CD14-positive monocyte (primary cell): Measurements from ENCODE around the gene PINK1. TPM values are rescaled to one million over a fixed set of nuclear protein-coding genes. Genes with fewer than 3 reads are reported as not detected.

Experiments
- DNase-seq, 3 donors: peaks; one replicate each; pipeline ENCODE4 v3.0.0-alpha.2; 2011 to 2022
- H2AFZ ChIP-seq: 2 replicates; pipeline ENCODE4 v1.6.0; 2012; ENCODE audit warnings: mild to moderate bottlenecking, low read depth, low read length, inconsistent platforms; ENCODE audit not compliant: insufficient read depth, poor library complexity, severe bottlenecking
- H3K27ac ChIP-seq, 2 donors: 1 replicate in 1 of 2; 2 replicates in 1 of 2; pipeline ENCODE4 v1.5.1; 2012 to 2013; ENCODE audit warnings: low read length in 2 of 2, control low read depth in 1 of 2, inconsistent platforms in 1 of 2, low read depth in 1 of 2, mild to moderate bottlenecking in 1 of 2
- H3K27me3 ChIP-seq, 2 donors: one replicate each; pipeline versions ENCODE4 v1.6.0 to v1.6.1; 2011 to 2013; ENCODE audit warnings: low read length in 2 of 2; ENCODE audit not compliant: control insufficient read depth in 2 of 2, insufficient read depth in 2 of 2
- H3K36me3 ChIP-seq, 2 donors: replicated peaks in 1 of 2; 1 replicate in 1 of 2; 2 replicates in 1 of 2; pipeline versions ENCODE4 v1.5.1 to v1.6.1; 2012 to 2013; ENCODE audit warnings: low read length in 2 of 2, control low read depth in 1 of 2, inconsistent platforms in 1 of 2, mild to moderate bottlenecking in 1 of 2; ENCODE audit not compliant: insufficient read depth in 2 of 2, control insufficient read depth in 1 of 2
- H3K4me1 ChIP-seq, 2 donors: 1 replicate in 1 of 2; 2 replicates in 1 of 2; pipeline versions ENCODE4 v1.5.1 to v1.6.1; 2012 to 2013; ENCODE audit warnings: low read length in 2 of 2, control low read depth in 1 of 2, inconsistent platforms in 1 of 2, mild to moderate bottlenecking in 1 of 2, moderate library complexity in 1 of 2; ENCODE audit not compliant: insufficient read depth in 2 of 2, control insufficient read depth in 1 of 2
- H3K4me2 ChIP-seq: replicated peaks from 2 replicates; pipeline ENCODE3; 2012; ENCODE audit warnings: low read length, moderate library complexity, mild to moderate bottlenecking; ENCODE audit not compliant: poor library complexity, severe bottlenecking; ENCODE audit errors: extremely low read depth
- H3K4me3 ChIP-seq, 3 experiments: fragments of 200-600 bp in 1 of 3; sonication (generic) in 1 of 3; replicated peaks in 1 of 3; 1 replicate in 2 of 3; 2 replicates in 1 of 3; pipeline ENCODE4 v1.5.1; 2011 to 2013; ENCODE audit warnings: low read length in 3 of 3, mild to moderate bottlenecking in 3 of 3, control low read depth in 2 of 3, low read depth in 2 of 3, inconsistent platforms in 1 of 3, moderate library complexity in 1 of 3
- H3K79me2 ChIP-seq: 2 replicates; pipeline ENCODE4 v1.6.0; 2012; ENCODE audit warnings: mild to moderate bottlenecking, control low read depth, inconsistent platforms, low read length, moderate library complexity; ENCODE audit not compliant: insufficient read depth
- H3K9ac ChIP-seq: 2 replicates; pipeline ENCODE4 v1.6.0; 2017; ENCODE audit warnings: low read length, mild to moderate bottlenecking; ENCODE audit not compliant: insufficient read depth, poor library complexity, severe bottlenecking
- H3K9me3 ChIP-seq, 2 donors: replicated peaks in 1 of 2; 1 replicate in 1 of 2; 2 replicates in 1 of 2; pipeline versions ENCODE4 v1.5.1 to v1.6.1; 2012 to 2013; ENCODE audit warnings: low read length in 2 of 2, control low read depth in 1 of 2; ENCODE audit not compliant: control insufficient read depth in 1 of 2, insufficient read depth in 1 of 2
- H4K20me1 ChIP-seq: 2 replicates; pipeline ENCODE4 v1.6.0; 2012; ENCODE audit warnings: mild to moderate bottlenecking, low read length, control low read depth, moderate library complexity; ENCODE audit not compliant: insufficient read depth
- H3K27ac Mint-ChIP-seq, 7 donors: one replicate each; pipeline ENCODE4 v1.8.0; 2020; ENCODE audit warnings: mild to moderate bottlenecking in 7 of 7, mixed read lengths in 7 of 7, moderate library complexity in 6 of 7, inconsistent platforms in 2 of 7
- H3K27me3 Mint-ChIP-seq, 3 donors: one replicate each; pipeline ENCODE4 v1.8.0; 2021 to 2022; ENCODE audit warnings: low read depth in 3 of 3, mild to moderate bottlenecking in 3 of 3, mixed read lengths in 3 of 3, moderate library complexity in 3 of 3, inconsistent platforms in 1 of 3
- H3K36me3 Mint-ChIP-seq, 2 donors: one replicate each; pipeline ENCODE4 v1.8.0; 2020; ENCODE audit warnings: mixed read lengths in 2 of 2, inconsistent platforms in 1 of 2, mild to moderate bottlenecking in 1 of 2
- H3K4me1 Mint-ChIP-seq: one replicate; pipeline ENCODE4 v1.8.0; 2020; ENCODE audit warnings: mild to moderate bottlenecking, mixed read lengths
- H3K4me3 Mint-ChIP-seq, 2 donors: one replicate each; pipeline ENCODE4 v1.8.0; 2020; ENCODE audit warnings: mild to moderate bottlenecking in 2 of 2, mixed read lengths in 2 of 2, moderate library complexity in 1 of 2
- H3K9me3 Mint-ChIP-seq, 7 donors: one replicate each; pipeline ENCODE4 v1.8.0; 2020 to 2022; ENCODE audit warnings: mixed read lengths in 7 of 7, mild to moderate bottlenecking in 6 of 7, moderate library complexity in 6 of 7, inconsistent platforms in 2 of 7
- CTCF ChIP-seq: fragments of 200-600 bp; IDR thresholded peaks from one replicate; pipeline ENCODE4 v1.8.0; 2022; ENCODE audit warnings: antibody characterized with exemption, mild to moderate bottlenecking
- WGBS: methylation state at CpG from one replicate; pipeline ENCODE4 v1.1.5; 2013; ENCODE audit warnings: missing lambda C conversion rate; ENCODE audit not compliant: insufficient coverage; 5-methylcytosine and 5-hydroxymethylcytosine counted together
- intact Hi-C, 2 donors: fragments of 100-400 bp; cut with micrococcal nuclease; formaldehyde crosslinking; loops; one replicate each; pipeline versions ENCODE4 v1.15.0 to v1.15.1; 2023
- polyA plus RNA-seq, 3 donors: library from polyadenylated mRNA; depleted of rRNA in 1 of 3; unstranded in 2 of 3; stranded (reverse) in 1 of 3; fragments of 300-500 nt in 2 of 3; fragments of >200 nt in 1 of 3; fragmentation: Illumina TruSeq in 2 of 3; gene quantifications; 1 replicate in 2 of 3; 2 replicates in 1 of 3; pipeline ENCODE4 v1.2.3, GENCODE V29; 2012 to 2021

The PINK1 gene
- polyA plus RNA-seq, 3 donors, result 21.6 to 32.7 (median 24.0) TPM

GRCh38 chr1:20696397-20697333 lies 63.4 kb downstream of the PINK1 start:
- no peaks in the 10 kb centered on the region for H3K27me3 ChIP-seq
- Mint-ChIP-seq H3K27ac (peak overlapping the region; percentile 46 to 93 (median 84)), H3K36me3 (no peaks in the 10 kb centered on the region), H3K9me3 (no peaks in the 10 kb centered on the region), H3K27me3 (peaks cover 2 to 10% (median 9%) of the 10 kb centered on the region in 3 donors), H3K4me1 (peaks cover 14% of the 10 kb centered on the region), H3K4me3 (peak overlapping the region; percentile 94 to 95)
- intact Hi-C loops, result loop anchor here (2.0 to 10.0 kb wide), 3 partner anchors 36 to 498 kb away; partner anchors contain the start of gene SH2D5 (in 1 of the 2)
- no peaks in the 10 kb centered on the region for H3K36me3 ChIP-seq
- no peaks in the 10 kb centered on the region for H3K9me3 ChIP-seq
- WGBS, result 4% methylated on average over 29 of the region's 46 CpGs
- peak; percentile 100 for TF ChIP-seq CTCF
- H3K4me3 ChIP-seq, result peak overlapping the region; percentile 66 to 99 (median 67)
- no peaks in the 10 kb centered on the region for H4K20me1 ChIP-seq
- no peaks in the 10 kb centered on the region for H3K79me2 ChIP-seq
- H3K27ac ChIP-seq, result peak overlapping the region; percentile 3 to 80
- H3K4me2 ChIP-seq, result peak overlapping the region; percentile 100
- H3K4me1 ChIP-seq, result peaks cover 9 to 11% of the 10 kb centered on the region in 2 donors
- H3K9ac ChIP-seq, result peak overlapping the region; percentile 84
- peak; percentile 75 to 80 (median 76) for DNase-seq
- peak overlapping the region; percentile 100 for H2AFZ ChIP-seq

DNA sequence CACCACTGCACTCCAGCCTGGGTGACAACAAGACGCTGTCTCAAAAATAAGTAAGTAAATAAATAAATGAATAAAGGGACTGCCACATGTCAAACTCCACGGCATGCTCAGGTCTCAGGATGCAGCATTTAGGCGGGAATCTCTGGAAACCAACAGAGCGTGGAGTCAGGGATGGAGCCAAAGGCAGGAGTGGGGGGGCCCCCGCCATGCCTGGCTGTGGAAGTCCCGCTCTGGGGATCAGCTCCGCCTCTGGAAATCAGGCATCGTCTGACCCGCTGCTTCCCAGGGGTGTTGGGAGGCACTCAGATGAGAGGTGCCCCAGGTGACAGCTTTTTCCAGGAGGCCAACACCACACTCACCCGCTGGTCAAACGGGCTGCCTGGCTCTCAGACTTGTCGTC lies 64.3 kb downstream of the PINK1 start:
- no peak overlapping the region for H3K4me3 Mint-ChIP-seq
- Histone ChIP-seq H3K4me2 (no peak overlapping the region), H3K79me2 (no peaks in the 10 kb centered on the region), H3K36me3 (no peaks in the 10 kb centered on the region), H3K4me3 (no peak overlapping the region), H3K27ac (no peak overlapping the region), H3K27me3 (no peaks in the 10 kb centered on the region), H3K9me3 (no peaks in the 10 kb centered on the region), H2AFZ (no peak overlapping the region), H3K4me1 (peaks cover 9 to 11% of the 10 kb centered on the region in 2 donors), H3K9ac (no peak overlapping the region), H4K20me1 (no peaks in the 10 kb centered on the region)
- no peaks in the 10 kb centered on the region for H3K9me3 Mint-ChIP-seq
- no peak for DNase-seq
- peaks cover 2 to 12% (median 7%) of the 10 kb centered on the region in 3 donors for H3K27me3 Mint-ChIP-seq
- no peak overlapping the region for H3K27ac Mint-ChIP-seq
- intact Hi-C loops, result loop anchor here (2.0 to 10.0 kb wide), 3 partner anchors 35 to 497 kb away; partner anchors contain the start of gene SH2D5 (in 1 of the 2)
- no peak for TF ChIP-seq CTCF
- H3K4me1 Mint-ChIP-seq, result peaks cover 7% of the 10 kb centered on the region
- no peaks in the 10 kb centered on the region for H3K36me3 Mint-ChIP-seq
- whole genome bisulfite sequencing, result 90% methylated on average over 5 of the region's 12 CpGs
